ENCODE results near the gene EXOC3L1. TPM values are rescaled to one million over a fixed set of nuclear protein-coding genes. Genes with fewer than 3 reads are reported as not detected.

Gene EXOC3L1
- total and polyA plus RNA-seq, 2 of the 13 experiments (the other 11 are each of a cell fraction or from before 2014, with no cell fraction given), result 0.12 TPM; not detected in 1

- TF ChIP-seq, protein P1, sequence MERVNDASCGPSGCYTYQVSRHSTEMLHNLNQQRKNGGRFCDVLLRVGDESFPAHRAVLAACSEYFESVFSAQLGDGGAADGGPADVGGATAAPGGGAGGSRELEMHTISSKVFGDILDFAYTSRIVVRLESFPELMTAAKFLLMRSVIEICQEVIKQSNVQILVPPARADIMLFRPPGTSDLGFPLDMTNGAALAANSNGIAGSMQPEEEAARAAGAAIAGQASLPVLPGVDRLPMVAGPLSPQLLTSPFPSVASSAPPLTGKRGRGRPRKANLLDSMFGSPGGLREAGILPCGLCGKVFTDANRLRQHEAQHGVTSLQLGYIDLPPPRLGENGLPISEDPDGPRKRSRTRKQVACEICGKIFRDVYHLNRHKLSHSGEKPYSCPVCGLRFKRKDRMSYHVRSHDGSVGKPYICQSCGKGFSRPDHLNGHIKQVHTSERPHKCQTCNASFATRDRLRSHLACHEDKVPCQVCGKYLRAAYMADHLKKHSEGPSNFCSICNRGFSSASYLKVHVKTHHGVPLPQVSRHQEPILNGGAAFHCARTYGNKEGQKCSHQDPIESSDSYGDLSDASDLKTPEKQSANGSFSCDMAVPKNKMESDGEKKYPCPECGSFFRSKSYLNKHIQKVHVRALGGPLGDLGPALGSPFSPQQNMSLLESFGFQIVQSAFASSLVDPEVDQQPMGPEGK (CRISPR knock-in tag; IDR thresholded peaks at IDR 0.05), result peak; percentile 85
- TF ChIP-seq ZNF3 (CRISPR knock-in tag; IDR thresholded peaks at IDR 0.05) (no peak), NCOA5 (CRISPR knock-in tag; IDR thresholded peaks at IDR 0.05) (no peak), HNF4G (IDR thresholded peaks at IDR 0.05; ENCODE audit: borderline replicate concordance, low read depth, low read length) (no peak), HNF4G (CRISPR knock-in tag; IDR thresholded peaks at IDR 0.05; ENCODE audit: borderline replicate concordance, low read depth) (0 out of 2 replicates have a peak, but pooled peaks have one; percentile 29), HMGXB3 (CRISPR knock-in tag; IDR thresholded peaks at IDR 0.05; ENCODE audit: borderline replicate concordance) (peak; percentile 90), PRDM4 (CRISPR knock-in tag; IDR thresholded peaks at IDR 0.05; ENCODE audit: borderline replicate concordance) (no peak; the same call in 1 of the 2 replicates), ZFP1 (CRISPR knock-in tag; IDR thresholded peaks at IDR 0.05) (peak; percentile 51; the same call in 1 of the 2 replicates), ZNF432 (CRISPR knock-in tag; IDR thresholded peaks at IDR 0.05; ENCODE audit: borderline replicate concordance) (no peak), GLI4 (CRISPR knock-in tag; IDR thresholded peaks at IDR 0.05; ENCODE audit: borderline replicate concordance) (no peak), U2AF2 (IDR thresholded peaks at IDR 0.05; ENCODE audit: low read depth, low read length) (no peak), JDP2 (CRISPR knock-in tag; IDR thresholded peaks at IDR 0.05; ENCODE audit: borderline replicate concordance) (no peak), ZNF598 (CRISPR knock-in tag; IDR thresholded peaks at IDR 0.05; ENCODE audit: borderline replicate concordance) (no peak), RFX5 (IDR thresholded peaks at IDR 0.05; ENCODE audit: low read depth, low read length) (no peak), SMC3 (IDR thresholded peaks at IDR 0.05; ENCODE audit: low read length) (peak; percentile 80; the same call in 1 of the 2 replicates), ZNF841 (CRISPR knock-in tag; IDR thresholded peaks at IDR 0.05; ENCODE audit: borderline replicate concordance) (no peak; the same call in 1 of the 2 replicates)
- TF ChIP-seq, protein P2, sequence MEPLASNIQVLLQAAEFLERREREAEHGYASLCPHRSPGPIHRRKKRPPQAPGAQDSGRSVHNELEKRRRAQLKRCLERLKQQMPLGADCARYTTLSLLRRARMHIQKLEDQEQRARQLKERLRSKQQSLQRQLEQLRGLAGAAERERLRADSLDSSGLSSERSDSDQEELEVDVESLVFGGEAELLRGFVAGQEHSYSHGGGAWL (CRISPR knock-in tag; IDR thresholded peaks at IDR 0.05), result peak; percentile 96
These were observed 4.8 kb downstream of the EXOC3L1 start (continued) for GRCh38 chr16:67184995-67185650.

Measured in HepG2 (cell line).